Activated CD4-positive, alpha-beta T cell treated with anti-CD3 and anti-CD28 coated beads, Interleukin-2, amount 50 U/mL, for 1 hour (primary cell): ENCODE results near the gene UBXN7.
"Not testable (repeated sequence)": the region's sequence is repeated elsewhere in the genome, so short reads cannot be mapped to it uniquely, and the experiment has no call there.

Experiments
- DNase-seq: peaks from one replicate; pipeline ENCODE4 v3.0.0-alpha.2; 2020

The UBXN7 gene

DNA sequence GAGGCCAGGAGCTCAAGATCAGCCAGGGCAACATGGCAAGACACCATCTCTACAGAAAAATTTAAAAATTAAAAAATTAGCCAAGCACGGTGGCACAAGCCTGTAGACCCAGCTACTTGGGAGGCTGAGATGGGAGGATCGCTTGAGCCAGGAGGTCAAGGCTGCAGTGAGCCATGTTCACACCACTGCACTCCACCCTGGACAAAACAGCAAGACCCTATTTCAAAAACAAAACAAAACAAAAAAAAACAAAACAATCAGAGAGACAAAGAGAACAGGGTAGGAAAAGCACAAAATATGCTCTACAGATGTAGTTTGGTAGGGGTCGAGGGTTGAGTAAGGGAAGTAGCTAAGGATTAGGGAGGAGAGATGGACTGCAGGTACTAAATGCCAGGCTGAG is 117.6 kb downstream of the UBXN7 start:
- DNase-seq, result no peak

DNA sequence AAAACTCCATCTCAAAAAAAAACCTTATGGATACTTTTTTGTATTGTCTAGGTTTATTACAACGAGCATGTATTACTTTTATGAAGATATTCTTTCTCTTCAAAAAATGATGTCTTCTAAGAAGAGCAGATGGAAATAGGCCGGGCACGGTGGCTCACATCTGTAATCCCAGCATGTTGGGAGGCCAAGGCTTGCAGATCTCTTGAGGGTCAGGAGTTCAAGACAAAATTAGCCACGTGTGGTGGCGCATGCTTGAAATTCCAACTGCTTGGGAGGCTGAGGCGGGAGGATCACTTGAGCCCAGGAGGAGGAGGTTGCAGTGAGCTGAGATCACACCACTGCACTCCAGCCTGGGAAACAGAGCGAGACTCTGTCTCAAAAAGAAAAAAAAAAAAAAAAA is 118.1 kb downstream of the UBXN7 start:
- not testable (repeated sequence) for DNase-seq

DNA sequence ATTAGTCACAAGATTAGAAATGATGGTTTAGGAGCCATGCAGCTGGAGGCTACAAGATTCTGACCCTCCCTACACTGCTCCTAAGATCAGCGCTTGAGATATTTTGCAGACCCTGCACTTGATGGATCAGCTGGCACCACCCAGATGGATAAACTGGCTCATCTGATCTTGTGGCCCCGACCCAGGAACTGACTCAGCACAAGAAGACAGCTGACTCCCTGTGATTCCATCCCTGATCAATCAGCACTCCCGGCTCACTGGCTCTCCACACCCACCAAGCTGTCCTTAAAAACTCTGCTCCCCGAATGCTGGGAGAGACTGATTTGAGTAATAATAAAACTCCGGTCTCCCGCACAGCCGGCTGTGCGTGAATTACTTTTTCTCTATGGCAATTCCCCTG is 129.3 kb downstream of the UBXN7 start:
- not testable (repeated sequence) for DNase-seq

DNA sequence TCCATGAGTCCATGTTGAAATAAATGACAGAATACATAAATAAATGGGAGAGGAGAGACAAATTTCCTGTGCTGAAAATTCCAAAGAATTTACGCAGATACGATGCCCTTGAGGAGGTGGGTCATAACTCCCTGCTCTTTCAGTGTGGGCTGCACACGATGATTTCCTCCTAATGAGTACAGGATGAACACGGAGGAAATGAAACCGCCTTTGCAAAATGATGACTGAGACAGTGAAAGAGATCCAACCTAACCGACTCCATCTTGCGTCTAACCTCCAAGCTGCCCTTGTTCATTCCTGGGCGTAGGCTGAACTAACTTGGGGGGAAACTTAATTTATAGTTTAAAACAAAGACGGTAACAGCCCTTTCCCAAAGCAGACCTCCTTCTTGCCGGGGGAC is 129.7 kb downstream of the UBXN7 start:
- DNase-seq, result not testable (repeated sequence)

DNA sequence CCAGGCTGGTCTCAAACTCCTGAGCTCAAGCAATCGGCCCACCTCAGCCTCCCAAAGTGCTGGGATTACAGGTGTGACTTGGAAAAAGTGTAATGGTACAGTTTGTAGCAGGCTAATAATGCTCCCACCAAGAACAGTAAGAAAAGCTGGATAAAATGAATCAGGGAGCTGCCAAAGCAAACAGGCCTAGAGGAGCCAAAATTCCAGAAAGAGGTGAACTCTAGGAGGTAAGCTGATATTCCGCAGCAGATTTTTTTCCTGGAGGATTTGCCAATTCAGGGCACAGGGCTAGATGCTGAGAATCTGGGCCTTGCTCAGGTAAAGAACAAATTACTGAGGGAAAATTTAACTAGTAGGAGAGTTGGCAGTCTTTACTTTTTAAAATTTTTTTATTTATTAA is 133.7 kb downstream of the UBXN7 start:
- no peak for DNase-seq
